ENCODE data around the gene UBAC1.

The UBAC1 gene

DNA sequence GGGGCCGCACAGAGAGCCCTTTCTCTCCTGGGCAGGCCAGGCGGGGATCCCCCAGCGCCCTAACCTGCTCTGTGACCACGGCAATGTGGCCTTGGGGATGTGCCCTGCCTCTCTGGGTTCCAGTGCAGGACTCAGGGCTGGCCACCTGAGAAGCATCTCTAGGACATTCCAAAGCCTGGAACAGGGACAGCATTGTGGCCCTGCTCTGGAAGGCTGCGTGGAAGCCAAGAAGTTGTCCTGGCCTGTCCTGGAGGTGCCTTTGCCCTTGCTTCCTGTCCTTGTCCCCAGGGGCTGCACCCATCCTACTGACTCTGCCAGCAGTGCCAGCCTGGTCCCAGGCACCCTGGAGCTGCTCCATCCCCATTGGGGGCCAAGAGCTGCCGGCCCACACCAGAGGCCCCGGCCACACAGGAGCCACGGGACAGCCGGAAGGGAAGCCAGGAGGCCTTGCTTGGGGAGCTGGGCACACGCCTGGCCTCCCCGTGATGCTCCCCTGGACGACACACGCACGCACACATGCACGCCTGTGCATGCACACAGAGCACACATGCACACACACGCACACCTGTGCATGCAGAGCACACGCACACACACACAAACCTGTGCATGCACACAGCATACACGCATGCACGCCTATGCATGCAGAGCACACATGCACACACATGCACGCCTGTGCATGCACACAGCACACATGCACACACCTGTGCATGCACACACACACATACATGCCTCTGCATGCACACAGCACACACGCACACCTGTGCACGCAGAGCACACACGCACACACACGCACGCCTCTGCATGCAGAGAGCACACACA lies 33.8 kb downstream of the UBAC1 start:
- TF ChIP-seq ZBTB7A (IDR thresholded peaks at IDR 0.05; ENCODE audit: low read depth) = no peak
- TF ChIP-seq, protein P1, sequence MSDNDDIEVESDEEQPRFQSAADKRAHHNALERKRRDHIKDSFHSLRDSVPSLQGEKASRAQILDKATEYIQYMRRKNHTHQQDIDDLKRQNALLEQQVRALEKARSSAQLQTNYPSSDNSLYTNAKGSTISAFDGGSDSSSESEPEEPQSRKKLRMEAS (IDR thresholded peaks at IDR 0.05) = no peak
- no peak for TF ChIP-seq CEBPB (IDR thresholded peaks at IDR 0.05)
- TF ChIP-seq CREB1 (IDR thresholded peaks at IDR 0.05; ENCODE audit: low read depth) = no peak
- no peak for TF ChIP-seq YY1 (IDR thresholded peaks at IDR 0.05; ENCODE audit: low read depth)
- TF ChIP-seq TAF1 (IDR thresholded peaks at IDR 0.05; ENCODE audit: low read depth) = no peak

DNA sequence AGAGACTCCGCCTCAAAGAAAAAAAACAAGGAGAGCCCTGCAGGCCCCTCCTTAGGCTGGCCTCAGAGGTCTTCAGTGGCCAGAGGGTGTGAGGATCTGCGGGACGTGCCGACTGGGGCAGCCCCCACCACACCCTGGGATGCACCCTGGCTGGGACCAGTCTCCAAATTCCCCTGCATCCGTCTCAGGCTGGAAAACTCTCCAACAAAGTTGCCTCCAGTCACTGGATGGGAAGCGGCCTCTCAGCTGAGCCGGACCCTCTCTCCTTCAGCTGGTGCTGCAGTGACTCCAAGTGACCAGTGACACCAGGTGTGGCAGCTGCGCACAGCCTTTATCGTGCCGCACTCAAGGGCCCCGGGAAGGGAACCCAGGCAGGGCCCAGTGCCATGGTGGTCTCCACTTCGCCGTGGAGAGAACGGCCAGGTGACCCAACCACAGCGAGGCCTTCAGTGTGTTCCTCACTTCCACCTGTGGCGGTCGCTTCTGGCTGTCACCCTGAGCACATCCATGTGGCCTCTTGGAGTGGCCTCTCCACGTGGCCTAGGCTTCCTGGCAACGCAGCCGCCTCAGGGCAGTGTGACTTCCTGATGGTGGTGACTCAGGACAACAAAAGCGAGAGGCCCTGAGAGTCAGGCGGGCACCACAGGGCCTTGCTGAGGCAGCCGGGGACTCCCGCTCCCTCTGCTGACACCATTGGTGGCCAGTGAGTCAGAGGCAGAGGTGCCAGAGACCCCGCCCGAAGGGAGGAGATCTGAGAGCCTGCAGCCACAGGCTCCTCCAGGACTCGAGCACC lies 34.6 kb downstream of the UBAC1 start:
- TF ChIP-seq, protein P2, sequence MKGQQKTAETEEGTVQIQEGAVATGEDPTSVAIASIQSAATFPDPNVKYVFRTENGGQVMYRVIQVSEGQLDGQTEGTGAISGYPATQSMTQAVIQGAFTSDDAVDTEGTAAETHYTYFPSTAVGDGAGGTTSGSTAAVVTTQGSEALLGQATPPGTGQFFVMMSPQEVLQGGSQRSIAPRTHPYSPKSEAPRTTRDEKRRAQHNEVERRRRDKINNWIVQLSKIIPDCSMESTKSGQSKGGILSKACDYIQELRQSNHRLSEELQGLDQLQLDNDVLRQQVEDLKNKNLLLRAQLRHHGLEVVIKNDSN (IDR thresholded peaks at IDR 0.05) = peak; percentile 60
- no peak for TF ChIP-seq CREB1 (IDR thresholded peaks at IDR 0.05; ENCODE audit: low read depth)
- TF ChIP-seq, protein P1 (IDR thresholded peaks at IDR 0.05) = peak; percentile 72

DNA sequence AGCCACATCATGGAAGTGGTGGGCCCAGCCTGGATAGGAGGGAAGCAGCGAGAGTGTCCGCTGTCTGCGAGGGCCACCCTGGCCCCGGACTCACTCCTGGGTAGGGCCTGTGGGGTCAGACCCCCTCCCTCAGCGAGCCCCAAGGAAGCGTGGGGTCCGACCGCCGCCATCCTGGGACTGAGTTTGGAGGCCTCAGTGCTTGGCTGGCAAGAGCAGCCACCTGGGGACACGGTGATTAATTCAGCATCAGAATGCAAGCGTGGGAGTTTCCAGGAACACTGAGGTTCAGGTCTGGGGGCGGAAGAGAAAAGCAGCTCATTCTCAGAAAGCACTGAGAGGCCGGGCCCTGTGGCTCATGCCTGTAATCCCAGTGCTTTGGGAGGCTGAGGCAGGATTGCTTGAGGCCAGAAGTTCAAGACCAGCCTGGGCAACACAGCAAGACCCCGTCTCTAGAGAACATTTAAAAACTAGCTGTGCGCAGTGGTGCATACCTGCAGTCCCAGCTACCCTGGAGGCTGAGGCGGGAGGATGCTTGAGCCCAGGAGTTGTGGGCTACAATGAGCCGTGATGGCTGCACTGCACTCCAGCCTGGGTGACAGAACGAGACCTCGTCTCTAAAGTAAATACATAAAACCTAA lies 35.6 kb downstream of the UBAC1 start:
- TF ChIP-seq CREB1 (IDR thresholded peaks at IDR 0.05; ENCODE audit: low read depth) (no peak), YY1 (IDR thresholded peaks at IDR 0.05; ENCODE audit: low read depth) (no peak), EGR1 (IDR thresholded peaks at IDR 0.05) (no peak), RAD21 (IDR thresholded peaks at IDR 0.05; ENCODE audit: low read depth) (no peak), ZBTB7A (IDR thresholded peaks at IDR 0.05; ENCODE audit: low read depth) (no peak), TCF12 (IDR thresholded peaks at IDR 0.05; ENCODE audit: low read depth) (no peak), EP300 (IDR thresholded peaks at IDR 0.05; ENCODE audit: borderline replicate concordance) (no peak), TAF1 (IDR thresholded peaks at IDR 0.05; ENCODE audit: low read depth) (no peak), NFIC (IDR thresholded peaks at IDR 0.05) (no peak), FOXM1 (IDR thresholded peaks at IDR 0.05; ENCODE audit: borderline replicate concordance, low read depth) (no peak), CEBPB (IDR thresholded peaks at IDR 0.05) (no peak)
- TF ChIP-seq, protein P2 (IDR thresholded peaks at IDR 0.05) = no peak
- TF ChIP-seq, protein P3, sequence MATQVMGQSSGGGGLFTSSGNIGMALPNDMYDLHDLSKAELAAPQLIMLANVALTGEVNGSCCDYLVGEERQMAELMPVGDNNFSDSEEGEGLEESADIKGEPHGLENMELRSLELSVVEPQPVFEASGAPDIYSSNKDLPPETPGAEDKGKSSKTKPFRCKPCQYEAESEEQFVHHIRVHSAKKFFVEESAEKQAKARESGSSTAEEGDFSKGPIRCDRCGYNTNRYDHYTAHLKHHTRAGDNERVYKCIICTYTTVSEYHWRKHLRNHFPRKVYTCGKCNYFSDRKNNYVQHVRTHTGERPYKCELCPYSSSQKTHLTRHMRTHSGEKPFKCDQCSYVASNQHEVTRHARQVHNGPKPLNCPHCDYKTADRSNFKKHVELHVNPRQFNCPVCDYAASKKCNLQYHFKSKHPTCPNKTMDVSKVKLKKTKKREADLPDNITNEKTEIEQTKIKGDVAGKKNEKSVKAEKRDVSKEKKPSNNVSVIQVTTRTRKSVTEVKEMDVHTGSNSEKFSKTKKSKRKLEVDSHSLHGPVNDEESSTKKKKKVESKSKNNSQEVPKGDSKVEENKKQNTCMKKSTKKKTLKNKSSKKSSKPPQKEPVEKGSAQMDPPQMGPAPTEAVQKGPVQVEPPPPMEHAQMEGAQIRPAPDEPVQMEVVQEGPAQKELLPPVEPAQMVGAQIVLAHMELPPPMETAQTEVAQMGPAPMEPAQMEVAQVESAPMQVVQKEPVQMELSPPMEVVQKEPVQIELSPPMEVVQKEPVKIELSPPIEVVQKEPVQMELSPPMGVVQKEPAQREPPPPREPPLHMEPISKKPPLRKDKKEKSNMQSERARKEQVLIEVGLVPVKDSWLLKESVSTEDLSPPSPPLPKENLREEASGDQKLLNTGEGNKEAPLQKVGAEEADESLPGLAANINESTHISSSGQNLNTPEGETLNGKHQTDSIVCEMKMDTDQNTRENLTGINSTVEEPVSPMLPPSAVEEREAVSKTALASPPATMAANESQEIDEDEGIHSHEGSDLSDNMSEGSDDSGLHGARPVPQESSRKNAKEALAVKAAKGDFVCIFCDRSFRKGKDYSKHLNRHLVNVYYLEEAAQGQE (IDR thresholded peaks at IDR 0.05; ENCODE audit: low read depth) = no peak

DNA sequence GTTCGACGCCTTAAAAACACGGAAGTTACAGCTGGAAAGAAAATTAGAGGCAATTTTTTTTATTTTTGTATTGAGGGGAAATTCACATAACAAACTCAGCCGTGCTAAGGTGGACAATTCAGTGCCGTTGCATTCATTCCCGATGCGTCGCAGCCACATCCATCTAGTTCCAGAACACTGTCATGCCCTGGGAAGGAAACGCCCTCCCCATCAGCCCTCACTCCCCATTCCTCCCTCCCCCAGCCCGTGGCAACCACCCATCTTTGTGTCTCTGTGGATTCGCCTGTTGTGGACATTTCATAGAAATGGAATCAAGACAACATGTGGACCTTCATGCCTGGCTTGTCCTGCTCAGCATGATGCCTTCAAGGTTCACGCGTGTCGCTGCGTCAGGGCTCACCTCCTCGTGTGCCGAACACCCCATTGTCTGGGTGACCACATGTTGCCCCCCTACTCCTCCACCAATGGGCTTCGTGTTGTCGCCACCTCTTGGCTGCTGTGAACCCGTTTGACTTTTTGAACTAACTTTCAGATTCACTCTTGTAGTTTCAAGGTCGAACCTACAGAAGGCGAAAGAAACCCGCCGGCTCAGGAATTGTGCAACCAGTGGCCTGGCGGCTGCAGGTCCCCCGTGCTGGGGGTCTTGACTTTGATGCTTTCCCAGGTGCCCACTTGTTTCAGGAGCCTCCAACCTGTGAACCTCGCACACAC lies 36.4 kb downstream of the UBAC1 start:
- TF ChIP-seq, protein P1 (IDR thresholded peaks at IDR 0.05) = no peak
- TF ChIP-seq CREB1 (IDR thresholded peaks at IDR 0.05; ENCODE audit: low read depth) (no peak), EGR1 (IDR thresholded peaks at IDR 0.05) (no peak), ZBTB7A (IDR thresholded peaks at IDR 0.05; ENCODE audit: low read depth) (no peak), CEBPB (IDR thresholded peaks at IDR 0.05) (no peak), RAD21 (IDR thresholded peaks at IDR 0.05; ENCODE audit: low read depth) (no peak), TEAD4 (IDR thresholded peaks at IDR 0.05) (no peak), EP300 (IDR thresholded peaks at IDR 0.05; ENCODE audit: borderline replicate concordance) (no peak), YY1 (IDR thresholded peaks at IDR 0.05; ENCODE audit: low read depth) (no peak), TAF1 (IDR thresholded peaks at IDR 0.05; ENCODE audit: low read depth) (no peak), TCF12 (IDR thresholded peaks at IDR 0.05; ENCODE audit: low read depth) (no peak), FOXM1 (IDR thresholded peaks at IDR 0.05; ENCODE audit: borderline replicate concordance, low read depth) (no peak), NFIC (IDR thresholded peaks at IDR 0.05) (no peak)
- TF ChIP-seq, protein P2 (IDR thresholded peaks at IDR 0.05) = no peak
- TF ChIP-seq, protein P3 (IDR thresholded peaks at IDR 0.05; ENCODE audit: low read depth) = no peak

All from Ishikawa (cell line).